ENCODE measurements around the gene PSMD10.

PSMD10 gene

GRCh38 chrX:108049649-108050048, 41.7 kb downstream of the PSMD10 start:
- H3K27me3 ChIP-seq (ENCODE audit: control insufficient read depth, low read length): no peaks in the 10 kb centered on the region
- H3K79me2 ChIP-seq (ENCODE audit: control insufficient read depth, low read length): no peaks in the 10 kb centered on the region
- H3K36me3 ChIP-seq (ENCODE audit: control insufficient read depth, low read length): no peaks in the 10 kb centered on the region
- H3K4me1 ChIP-seq (ENCODE audit: control insufficient read depth, low read length): no peaks in the 10 kb centered on the region
- H3F3A ChIP-seq (ENCODE audit: control insufficient read depth, insufficient read depth): no peaks in the 10 kb centered on the region
- no peaks in the 10 kb centered on the region for H4K20me1 ChIP-seq (ENCODE audit: control insufficient read depth, insufficient read depth, low read depth, low read length)
- no peak overlapping the region for H3K4me3 ChIP-seq (ENCODE audit: low read length)
- TF ChIP-seq CTCF (IDR thresholded peaks at IDR 0.05; ENCODE audit: low read depth, low read length, poor library complexity, severe bottlenecking): no peak
- TF ChIP-seq EZH2phosphoT487 (IDR thresholded peaks at IDR 0.05; ENCODE audit: borderline replicate concordance, low read length): no peak
- no peak overlapping the region for H3K27ac ChIP-seq (ENCODE audit: low read depth, low read length)
- H3K4me2 ChIP-seq (ENCODE audit: low read length): no peak overlapping the region
- H3K9me2 ChIP-seq (replicated peaks; ENCODE audit: control insufficient read depth, low read length): no peaks in the 10 kb centered on the region
- H3K9me3 ChIP-seq (ENCODE audit: control insufficient read depth, insufficient read depth, low read length): no peaks in the 10 kb centered on the region

- Histone ChIP-seq H3K9me2 (replicated peaks; ENCODE audit: control insufficient read depth, low read length) (no peaks in the 10 kb centered on the region), H3K4me1 (ENCODE audit: control insufficient read depth, low read length) (no peaks in the 10 kb centered on the region), H3K36me3 (ENCODE audit: control insufficient read depth, low read length) (no peaks in the 10 kb centered on the region), H3K4me2 (ENCODE audit: low read length) (no peak within 1 kb of the TSS), H3F3A (ENCODE audit: control insufficient read depth, insufficient read depth) (no peaks in the 10 kb centered on the region), H3K4me3 (ENCODE audit: low read length) (no peak within 1 kb of the TSS), H3K79me2 (ENCODE audit: control insufficient read depth, low read length) (no peaks in the 10 kb centered on the region), H4K20me1 (ENCODE audit: control insufficient read depth, insufficient read depth, low read depth, low read length) (no peaks in the 10 kb centered on the region), H3K27ac (ENCODE audit: low read depth, low read length) (no peak within 1 kb of the TSS), H3K9me3 (ENCODE audit: control insufficient read depth, insufficient read depth, low read length) (no peaks in the 10 kb centered on the region), H3K27me3 (ENCODE audit: control insufficient read depth, low read length) (no peaks in the 10 kb centered on the region)
- TF ChIP-seq CTCF (IDR thresholded peaks at IDR 0.05; ENCODE audit: low read depth, low read length, poor library complexity, severe bottlenecking) (no peak), EZH2phosphoT487 (IDR thresholded peaks at IDR 0.05; ENCODE audit: borderline replicate concordance, low read length) (no peak)
Measured at GRCh38 chrX:108044554-108045256, 46.6 kb downstream of the PSMD10 start, which contains the start of gene VSIG1. VSIG1 (plus strand) TSS chrX:108045065; CDS start chrX:108045131, 66 bp downstream.

- no peaks in the 10 kb centered on the region for H3K79me2 ChIP-seq (ENCODE audit: control insufficient read depth, low read length)
- no peaks in the 10 kb centered on the region for H3K27me3 ChIP-seq (ENCODE audit: control insufficient read depth, low read length)
- no peaks in the 10 kb centered on the region for H4K20me1 ChIP-seq (ENCODE audit: control insufficient read depth, insufficient read depth, low read depth, low read length)
- H3K9me2 ChIP-seq (replicated peaks; ENCODE audit: control insufficient read depth, low read length): no peaks in the 10 kb centered on the region
- no peak overlapping the region for H3K4me2 ChIP-seq (ENCODE audit: low read length)
- no peaks in the 10 kb centered on the region for H3F3A ChIP-seq (ENCODE audit: control insufficient read depth, insufficient read depth)
- no peaks in the 10 kb centered on the region for H3K4me1 ChIP-seq (ENCODE audit: control insufficient read depth, low read length)
- TF ChIP-seq EZH2phosphoT487 (IDR thresholded peaks at IDR 0.05; ENCODE audit: borderline replicate concordance, low read length) (no peak), CTCF (IDR thresholded peaks at IDR 0.05; ENCODE audit: low read depth, low read length, poor library complexity, severe bottlenecking) (no peak)
- H3K36me3 ChIP-seq (ENCODE audit: control insufficient read depth, low read length): no peaks in the 10 kb centered on the region
- H3K27ac ChIP-seq (ENCODE audit: low read depth, low read length): no peak overlapping the region
- no peaks in the 10 kb centered on the region for H3K9me3 ChIP-seq (ENCODE audit: control insufficient read depth, insufficient read depth, low read length)
- no peak overlapping the region for H3K4me3 ChIP-seq (ENCODE audit: low read length)
Measured at GRCh38 chrX:108036298-108036973, 54.9 kb downstream of the PSMD10 start.

All from DOHH2 (cell line).